Measurements from ENCODE around the gene BCAS3.
A peak's percentile ranks its signal among the peaks of the same experiment; 100 is the strongest.

DNA sequence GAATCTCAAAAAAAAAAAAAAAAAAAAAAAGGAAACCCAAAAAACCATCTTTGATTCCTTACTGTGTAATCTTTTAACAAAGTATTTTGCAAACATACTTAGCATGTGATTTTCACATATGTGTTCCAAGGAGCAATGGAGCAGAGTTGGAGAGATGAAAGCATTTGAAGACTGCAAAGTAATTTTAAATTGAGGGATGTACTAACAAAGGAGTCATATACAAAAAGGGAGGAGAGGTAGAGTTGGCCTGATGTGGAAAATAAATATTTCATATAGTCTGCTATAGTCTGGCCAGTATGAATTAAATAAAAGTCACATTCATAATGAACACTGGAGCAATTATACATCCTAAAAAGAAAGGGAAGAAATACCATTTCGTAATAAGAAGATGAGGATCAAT lies 456.2 kb downstream of the BCAS3 start:
- TF ChIP-seq ZNF565 (CRISPR knock-in tag; conservative IDR thresholded peaks at IDR 0.05; ENCODE audit: low read depth), result no peak
- no peak for TF ChIP-seq ZC3H10 (CRISPR knock-in tag; IDR thresholded peaks at IDR 0.05)
- no peak for TF ChIP-seq ARNTL (CRISPR knock-in tag; IDR thresholded peaks at IDR 0.05; ENCODE audit: borderline replicate concordance, low read depth)
- no peak for TF ChIP-seq RARB (CRISPR knock-in tag; IDR thresholded peaks at IDR 0.05)
- TF ChIP-seq OSR1 (CRISPR knock-in tag; IDR thresholded peaks at IDR 0.05), result no peak
- TF ChIP-seq ZNF70 (CRISPR knock-in tag; IDR thresholded peaks at IDR 0.05), result peak; percentile 93
- no peak for TF ChIP-seq ZFP30 (CRISPR knock-in tag; IDR thresholded peaks at IDR 0.05)
- TF ChIP-seq ZFP3 (CRISPR knock-in tag; IDR thresholded peaks at IDR 0.05), result no peak
